Cerebellar nuclear complex (tissue), 1 donor: ENCODE data around the gene GTF2I.
"Not testable (repeated sequence)": the region's sequence is repeated elsewhere in the genome, so short reads cannot be mapped to it uniquely, and the experiment has no call there.

ENCODE experiments used
- DNase-seq, 2 experiments: peaks; one replicate each; lab custom pipeline; 2025; lab: John Stamatoyannopoulos, UW

GTF2I gene

DNA sequence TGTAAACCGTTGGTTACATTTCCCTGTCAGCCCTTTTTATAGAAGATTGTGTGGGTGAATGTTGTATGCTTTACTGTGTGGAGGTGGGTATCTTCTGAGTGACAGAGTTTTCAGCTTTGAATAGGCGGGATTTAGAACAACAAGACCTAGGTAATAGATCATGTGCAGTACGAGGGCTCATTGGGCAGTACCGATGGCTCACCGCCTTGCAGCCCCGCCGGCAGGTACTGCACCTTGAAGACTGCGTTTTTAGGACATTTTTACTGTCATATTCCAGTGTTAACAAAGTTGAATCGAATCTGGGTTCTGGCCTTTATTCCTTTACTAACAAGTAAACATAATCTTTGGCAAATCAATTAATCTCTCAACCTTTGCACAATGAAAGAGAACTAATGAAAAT, 60.4 kb downstream of the GTF2I start:
- DNase-seq, result no peak

DNA sequence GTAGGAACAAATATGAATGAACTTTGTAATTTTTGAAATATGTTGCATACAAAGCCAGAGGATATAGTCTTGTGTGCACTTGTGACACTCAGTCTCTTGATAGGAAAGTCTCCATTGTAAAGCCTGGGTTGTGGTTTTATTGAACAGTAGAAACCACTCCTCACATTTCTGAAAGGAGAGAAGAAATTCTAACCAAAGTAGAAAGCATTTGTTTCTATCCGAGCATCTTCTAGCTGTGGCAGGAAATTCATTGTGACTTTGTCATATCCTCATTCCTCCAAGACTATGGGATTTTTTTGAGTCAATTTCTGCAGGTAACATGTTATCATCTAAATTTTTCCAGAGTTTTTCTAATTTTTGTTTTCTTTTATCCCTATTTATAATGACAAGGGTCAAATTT, 60.8 kb downstream of the GTF2I start:
- DNase-seq, result no peak

DNA sequence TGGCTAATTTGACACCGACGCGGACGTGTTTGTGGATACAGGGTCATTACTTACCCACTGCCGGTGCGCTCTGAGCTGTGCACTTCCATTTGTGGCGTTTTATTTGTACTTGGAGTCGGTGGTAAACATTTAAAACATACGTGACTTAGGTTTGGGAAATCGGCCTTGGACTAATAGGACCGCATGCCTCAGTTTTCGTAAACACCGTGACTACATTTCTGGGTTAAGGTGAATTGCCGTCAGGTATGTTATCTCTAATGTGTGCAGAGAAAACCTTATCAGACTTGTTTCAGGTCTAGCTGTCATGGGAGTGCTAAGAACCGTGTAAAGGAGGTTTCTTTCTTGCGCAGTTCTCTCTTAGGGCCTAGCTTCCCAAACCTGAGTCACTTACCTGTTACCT, 64.6 kb downstream of the GTF2I start:
- DNase-seq, result no peak

DNA sequence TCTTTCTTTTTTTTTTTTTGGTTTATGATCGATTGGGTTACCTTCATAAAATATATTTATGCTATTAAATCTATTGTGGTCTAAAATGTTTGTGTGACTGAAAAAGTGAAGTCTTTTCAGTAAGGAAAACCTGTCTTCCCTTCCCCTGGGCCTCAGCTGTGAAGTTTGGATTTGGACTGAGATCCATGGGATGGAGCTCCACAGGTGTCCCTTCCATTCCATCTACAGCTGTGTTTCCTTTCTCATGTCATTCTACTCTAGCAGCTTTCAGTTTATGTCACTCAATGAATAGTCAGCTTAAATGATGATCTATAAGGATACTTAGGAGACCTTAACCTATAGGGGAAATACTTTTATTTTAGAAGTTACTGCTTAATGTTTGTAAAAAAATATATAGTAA, 68.3 kb downstream of the GTF2I start:
- DNase-seq, result no peak

DNA sequence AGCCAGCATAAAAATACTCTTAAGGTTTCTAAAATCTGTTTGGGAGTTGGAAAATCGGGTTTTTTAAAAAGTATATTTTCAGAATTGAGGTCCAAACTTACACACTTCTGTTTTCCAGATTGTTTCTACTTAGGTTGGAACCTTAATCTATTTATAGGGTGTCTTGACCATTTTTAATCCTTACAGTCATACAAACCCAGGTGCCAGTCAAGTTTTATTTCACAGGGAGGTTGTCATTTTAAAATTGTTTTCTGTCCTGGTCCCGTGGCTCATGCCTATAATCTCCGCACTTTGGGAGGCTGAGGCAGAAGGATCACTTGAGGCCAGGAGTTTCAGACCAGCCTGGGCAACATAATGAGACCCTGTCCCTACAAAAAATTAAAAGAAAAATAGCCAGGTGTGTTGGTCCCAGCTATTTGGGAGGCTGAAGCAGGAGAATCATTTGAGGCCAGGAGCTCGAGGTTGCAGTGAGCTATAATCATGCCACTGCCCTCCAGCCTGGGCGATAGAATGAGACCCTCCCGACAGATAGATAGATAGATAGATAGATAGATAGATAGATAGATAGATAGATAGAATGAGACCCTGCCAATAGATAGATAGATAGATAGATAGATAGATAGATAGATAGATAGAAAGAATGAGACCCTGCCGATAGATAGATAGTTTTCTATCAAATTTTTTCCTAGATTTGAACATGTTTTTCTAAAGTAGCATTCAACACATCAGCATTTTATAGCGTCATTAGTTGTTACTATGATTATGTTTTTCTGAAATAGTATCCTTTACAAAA, 69.0 kb downstream of the GTF2I start:
- no peak for DNase-seq

DNA sequence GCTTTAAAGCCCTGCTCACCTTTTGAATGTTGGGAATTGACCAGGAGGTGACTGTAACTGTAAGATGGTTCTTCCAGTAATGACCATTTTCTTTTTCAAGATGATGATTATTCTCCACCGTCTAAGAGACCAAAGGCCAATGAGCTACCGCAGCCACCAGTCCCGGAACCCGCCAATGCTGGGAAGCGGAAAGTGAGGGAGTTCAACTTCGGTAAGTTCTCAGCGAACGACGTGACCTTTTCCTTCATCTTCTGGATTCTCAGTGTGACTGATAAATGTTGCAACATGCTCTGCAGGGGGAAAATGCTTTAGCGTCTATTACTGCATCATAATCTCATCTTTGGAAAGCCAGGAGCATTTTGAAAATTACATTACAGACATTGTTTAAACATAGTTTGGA, 71.2 kb downstream of the GTF2I start:
- DNase-seq, result not testable (repeated sequence)

DNA sequence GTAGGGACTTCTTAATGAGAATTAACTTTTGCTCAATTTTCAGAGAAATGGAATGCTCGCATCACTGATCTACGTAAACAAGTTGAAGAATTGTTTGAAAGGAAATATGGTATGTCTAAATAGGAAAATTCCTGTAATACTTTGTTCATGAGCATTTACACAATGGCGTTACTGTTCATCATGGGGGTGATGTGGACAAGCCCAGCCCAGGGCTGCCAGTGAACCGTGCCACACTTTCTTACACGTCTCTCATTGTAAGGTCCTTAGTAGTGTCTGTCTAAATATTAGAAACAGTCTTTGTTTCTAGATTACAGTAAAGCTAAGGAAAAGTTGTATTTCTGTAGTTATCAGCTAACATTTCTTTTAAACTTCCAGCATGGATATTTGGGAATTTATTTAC, 72.7 kb downstream of the GTF2I start:
- not testable (repeated sequence) for DNase-seq

DNA sequence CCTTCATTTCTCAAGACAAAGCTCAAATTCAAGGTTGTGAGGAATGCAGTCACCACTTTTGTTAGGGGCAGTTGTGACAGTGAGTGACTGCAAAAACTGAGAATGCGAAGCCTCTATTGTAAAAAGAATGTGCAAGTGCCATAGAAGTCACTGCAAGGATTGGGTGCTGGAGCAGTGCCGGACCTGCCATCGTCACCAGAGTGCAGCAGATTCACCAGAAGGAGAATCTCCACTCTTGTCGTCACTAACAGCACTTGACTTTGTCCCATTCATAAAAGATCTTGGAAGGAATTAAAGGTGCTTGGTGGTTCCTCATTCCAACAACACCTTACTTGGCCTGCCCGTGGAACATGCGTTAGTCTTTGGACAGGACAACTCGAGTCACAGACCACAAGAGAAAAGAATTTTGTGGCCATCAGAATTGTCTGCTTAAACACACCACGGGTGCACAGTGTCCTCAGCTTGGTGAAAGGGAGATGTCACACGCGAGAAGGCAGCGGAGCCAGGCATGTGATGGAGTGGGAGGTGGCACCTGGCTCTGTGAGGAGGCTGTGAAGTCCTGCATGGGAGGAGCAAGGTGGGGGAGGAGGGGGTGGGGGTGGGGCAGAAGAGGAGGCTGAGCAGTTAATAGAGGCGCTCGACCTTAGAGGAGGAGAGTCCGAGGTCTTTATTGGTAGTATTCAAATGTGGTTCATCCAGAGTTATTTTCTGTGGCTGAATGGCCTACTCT, 82.6 kb downstream of the GTF2I start:
- not testable (repeated sequence) for DNase-seq

DNA sequence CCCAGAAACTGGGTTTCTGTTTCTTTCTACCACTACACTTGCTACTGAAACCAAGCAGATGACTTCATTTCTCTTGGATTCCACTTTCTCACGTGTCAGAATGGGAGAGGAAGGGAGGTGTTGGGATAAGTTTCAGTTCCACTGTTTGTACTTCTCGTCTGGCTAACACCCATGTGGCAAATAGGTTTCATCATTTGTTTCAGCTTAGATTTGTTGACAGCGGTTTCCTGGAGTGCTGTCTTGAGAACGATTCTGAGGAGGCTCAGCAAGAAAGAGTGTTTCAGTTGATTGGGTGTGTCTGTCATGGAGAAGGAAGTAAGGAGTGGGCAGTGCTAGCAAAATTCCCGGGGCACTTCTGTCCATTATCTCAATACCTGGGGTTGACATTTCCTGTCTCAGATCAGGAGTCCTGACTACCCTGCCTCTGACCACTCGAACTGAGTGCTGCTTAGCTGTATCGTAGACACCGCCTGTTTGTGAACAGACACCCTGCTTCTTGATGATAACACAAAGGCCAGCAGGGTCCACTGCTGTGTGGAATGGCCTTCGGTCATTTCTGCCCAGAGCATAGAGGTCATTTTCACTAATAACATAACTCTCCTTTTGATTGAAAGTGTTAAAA, 86.5 kb downstream of the GTF2I start:
- not testable (repeated sequence) for DNase-seq

DNA sequence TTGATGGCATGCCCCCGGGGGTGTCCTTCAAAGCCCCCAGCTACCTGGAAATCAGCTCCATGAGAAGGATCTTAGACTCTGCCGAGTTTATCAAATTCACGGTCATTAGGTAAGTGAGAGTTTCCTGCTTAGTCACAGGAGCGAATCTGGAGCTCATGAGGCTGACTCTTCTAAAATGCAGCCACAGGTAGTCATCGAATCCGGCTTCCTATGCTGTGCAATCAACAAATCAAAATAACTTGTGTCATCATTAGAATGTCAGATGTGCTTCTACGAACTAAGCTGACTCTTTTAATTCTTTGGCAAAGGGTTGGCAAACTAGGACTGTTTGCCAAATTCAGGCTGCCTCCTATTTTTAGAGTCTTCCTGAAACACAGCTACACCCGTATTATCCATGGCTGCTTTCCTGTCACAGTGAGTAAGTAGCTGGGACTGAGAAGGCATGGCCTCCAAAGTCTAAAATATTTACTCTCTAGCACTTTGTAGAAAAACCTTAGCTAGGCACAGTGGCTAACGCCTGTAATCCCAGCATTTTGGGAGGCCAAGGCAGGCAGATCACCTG, 96.5 kb downstream of the GTF2I start:
- DNase-seq, result not testable (repeated sequence)

DNA sequence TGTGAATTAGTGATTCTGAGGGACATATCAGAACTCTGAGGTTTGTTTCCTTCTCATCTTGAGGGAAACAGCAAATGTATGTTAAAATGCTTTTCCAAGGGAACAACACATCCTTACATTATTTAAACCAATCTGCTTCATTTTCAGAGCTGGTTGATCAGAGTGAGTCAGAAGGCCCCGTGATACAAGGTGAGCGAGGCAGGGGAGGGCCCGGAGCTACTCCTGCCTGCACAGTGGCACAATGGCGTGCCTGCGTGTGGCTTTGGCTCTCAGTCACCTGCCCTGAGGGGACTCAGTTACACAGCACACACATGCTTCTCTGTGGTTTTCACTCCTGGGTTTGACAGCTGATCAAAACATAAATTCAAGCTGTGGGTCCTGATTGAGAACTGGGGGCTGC, 99.2 kb downstream of the GTF2I start:
- not testable (repeated sequence) for DNase-seq

DNA sequence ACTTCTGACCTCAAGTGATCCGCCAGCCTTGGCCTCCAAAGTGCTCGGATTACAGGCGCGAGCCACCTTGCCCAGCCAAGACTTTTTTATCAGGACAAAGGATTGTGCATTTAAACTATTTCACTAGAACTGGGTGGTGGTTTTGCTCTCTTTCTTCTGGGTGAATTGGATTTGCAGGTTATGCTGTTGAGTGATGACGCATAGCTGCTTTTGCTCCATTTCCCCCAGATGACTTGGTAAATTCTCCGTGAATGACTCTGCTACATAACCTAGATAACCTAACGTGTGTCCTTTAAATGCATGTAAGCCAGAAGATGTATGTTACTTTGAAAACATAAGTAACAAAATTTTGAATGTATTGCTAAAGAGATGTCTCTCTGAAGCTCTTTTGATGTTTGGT, 100.8 kb downstream of the GTF2I start:
- DNase-seq, result not testable (repeated sequence)

DNA sequence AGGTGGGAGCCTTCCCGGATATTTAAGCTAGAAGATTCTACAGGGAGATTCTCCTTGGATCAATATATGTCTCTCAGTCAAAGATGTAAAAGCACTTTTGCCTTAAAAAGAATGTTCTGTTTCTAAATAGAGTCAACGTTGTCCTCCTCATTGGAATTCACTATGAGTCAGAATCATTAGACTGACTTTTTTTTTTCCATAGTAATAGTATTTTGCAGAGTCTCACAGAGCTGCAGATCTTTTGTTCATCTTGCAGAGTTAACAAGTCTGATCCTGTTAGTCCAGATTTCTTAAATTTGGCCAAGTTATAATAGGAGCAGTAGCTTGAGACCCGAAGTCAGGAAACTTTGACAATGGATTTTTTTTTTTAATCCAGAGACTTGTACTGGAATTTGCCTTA, 101.5 kb downstream of the GTF2I start:
- DNase-seq, result not testable (repeated sequence)

DNA sequence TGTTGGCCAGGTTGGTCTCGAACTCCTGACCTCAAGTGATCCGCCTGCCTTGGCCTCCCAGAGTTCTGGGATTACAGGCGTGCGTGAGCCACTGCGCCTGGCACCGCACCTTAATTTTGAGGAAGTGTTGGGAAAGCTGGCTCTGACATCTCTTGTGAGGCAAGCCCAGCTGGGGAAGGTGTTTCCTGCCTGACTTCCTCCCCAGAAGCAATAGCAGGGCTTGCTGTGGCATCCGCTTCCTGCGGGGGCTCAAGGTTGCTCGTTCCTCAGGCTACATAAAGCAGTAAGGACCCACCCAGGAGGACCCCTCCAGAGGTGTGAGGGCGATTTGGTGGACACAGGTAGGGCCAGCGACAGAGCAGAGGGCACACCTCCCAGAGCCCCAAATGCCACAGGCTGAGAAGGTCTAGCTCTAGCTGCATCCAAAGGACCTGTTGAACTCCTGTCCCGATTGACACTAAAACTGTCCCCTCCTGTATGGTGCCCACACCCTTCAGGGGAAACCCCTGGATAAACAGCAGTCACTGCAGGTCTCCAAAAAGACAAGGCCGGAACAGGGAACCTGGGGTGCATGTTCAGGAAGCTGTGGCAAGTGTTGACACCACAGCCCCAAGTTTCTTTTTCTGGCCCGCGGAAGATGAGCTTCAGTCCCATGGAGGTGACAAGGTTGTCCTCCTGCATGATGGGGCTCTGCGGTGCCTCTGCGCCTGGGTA, 107.8 kb downstream of the GTF2I start:
- not testable (repeated sequence) for DNase-seq

DNA sequence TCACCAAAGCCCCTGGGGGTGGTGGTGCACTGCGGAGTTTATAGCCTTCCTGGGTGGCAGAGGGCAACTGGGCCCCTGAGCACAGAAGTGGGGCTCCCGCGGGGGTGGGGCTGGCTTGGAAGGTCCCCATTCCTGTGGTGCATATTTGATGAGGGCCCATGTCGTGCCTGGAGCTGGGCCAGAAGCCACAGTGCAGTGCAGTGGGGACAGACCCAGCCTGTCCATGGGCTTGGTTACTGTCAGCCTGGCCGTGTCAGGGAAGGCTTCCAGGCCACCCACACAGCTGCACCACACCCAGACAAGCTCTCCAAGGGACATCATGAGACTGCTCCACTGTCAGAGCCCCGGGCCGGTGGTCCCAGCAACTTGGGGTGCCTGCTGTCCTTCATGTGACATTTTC, 109.0 kb downstream of the GTF2I start:
- DNase-seq, result not testable (repeated sequence)

DNA sequence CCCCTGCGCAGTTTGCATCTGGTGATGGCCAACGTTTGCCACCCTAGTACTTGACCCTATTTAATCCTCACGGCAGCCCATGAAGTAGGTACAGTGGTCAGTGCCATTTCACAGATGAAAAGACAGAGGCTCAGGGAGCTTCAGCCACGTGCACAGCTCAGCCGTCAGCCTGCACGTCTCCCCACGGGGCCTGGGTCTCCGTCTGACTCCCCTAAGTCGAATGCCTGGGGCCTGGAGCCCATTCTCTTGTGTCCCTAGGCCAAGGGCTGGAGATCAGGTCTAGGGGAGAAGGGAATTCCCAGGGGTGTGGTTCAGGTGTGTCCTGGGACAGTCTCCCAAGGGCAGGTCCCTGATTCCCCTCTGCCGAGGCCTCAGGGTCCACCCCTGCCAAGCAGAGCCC, 109.5 kb downstream of the GTF2I start:
- DNase-seq, result not testable (repeated sequence)

DNA sequence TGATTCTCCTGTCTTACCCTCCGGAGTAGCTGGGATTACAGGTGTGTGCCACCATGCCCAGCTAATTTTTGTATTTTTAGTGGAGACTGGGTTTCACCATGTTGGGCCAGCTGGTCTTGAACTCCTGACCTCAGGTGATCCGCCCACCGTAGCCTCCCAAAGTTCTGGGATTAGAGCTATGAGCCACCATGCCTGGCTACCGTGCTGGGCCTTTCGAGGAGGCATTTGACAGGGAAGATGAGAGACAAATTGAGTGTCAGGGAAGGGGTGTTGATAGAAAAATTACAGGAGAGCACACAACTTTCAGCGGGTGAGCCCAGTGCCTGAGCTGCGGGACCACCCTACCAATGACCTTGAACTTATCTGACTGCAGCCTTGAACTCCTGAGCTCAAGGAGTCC, 112.5 kb downstream of the GTF2I start:
- not testable (repeated sequence) for DNase-seq

DNA sequence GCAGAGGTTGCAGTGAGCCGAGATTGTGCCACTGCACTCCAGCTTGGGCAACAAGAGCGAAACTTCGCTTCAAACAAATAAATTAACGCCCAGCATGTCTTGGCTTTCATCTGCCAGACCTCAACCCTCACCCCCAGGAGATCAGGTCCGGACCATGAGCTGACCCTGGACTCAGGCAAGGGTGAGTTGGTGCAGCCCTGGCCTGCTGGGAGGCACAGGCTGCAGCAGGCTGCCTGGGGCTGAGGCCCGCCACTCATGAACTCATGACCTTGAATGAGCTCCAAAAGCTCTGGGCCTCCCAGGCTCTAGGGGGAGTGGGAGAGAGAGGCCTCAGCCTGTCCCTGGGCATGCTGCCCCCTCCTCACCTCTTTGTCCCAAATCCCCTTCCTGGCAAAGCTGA, 114.6 kb downstream of the GTF2I start:
- DNase-seq, result not testable (repeated sequence)

DNA sequence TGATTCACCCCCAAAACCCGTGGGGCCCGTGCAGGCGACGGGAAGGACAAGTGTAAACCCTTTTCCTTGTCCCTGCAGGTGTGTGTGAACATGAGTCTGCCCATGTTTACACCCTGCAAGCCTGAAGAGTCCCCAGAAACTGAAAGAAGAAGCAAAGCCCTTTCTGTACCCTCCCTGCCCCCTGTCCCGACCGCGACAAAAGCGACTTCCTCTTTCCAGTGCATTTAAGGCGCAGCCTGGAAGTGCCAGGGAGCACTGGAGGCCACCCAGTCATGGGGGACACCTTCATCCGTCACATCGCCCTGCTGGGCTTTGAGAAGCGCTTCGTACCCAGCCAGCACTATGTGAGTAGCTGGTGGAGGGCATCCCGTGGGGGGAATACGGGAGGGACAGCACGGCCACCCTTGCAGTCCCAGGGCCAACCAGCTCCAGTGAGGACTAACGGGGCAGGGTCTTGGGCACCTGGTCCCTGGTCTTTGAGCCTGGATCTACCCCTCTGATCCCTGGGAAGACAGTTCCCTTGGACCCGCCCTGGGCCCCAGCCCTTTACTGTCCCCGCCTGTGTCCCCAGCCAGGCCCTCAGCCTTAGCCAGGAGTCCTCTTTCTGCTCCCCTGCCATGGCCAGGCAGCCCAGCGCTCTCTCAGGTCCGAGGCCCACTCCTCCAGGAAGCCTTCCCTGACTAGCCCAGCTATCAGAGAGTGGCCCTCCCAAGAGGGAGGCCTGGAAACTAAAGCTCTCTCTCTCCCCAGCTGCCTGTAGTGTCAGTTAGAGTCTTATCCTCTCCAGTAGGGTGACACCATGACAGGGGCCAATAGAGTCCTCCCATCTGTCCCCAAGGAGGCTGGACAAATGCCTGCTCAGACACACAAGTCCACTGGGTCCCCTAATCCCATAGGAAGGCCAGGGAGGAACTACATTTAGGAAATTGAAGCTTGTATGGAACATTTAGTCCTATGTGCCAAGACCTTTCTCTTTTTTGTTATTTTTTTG, 116.5 kb downstream of the GTF2I start, which contains the start of gene NCF1:
TSS of gene NCF1 (plus strand) at position 252 of the 991 bp plus-strand sequence. CDS start at position 273, 21 bp downstream.
- not testable (repeated sequence) for DNase-seq

DNA sequence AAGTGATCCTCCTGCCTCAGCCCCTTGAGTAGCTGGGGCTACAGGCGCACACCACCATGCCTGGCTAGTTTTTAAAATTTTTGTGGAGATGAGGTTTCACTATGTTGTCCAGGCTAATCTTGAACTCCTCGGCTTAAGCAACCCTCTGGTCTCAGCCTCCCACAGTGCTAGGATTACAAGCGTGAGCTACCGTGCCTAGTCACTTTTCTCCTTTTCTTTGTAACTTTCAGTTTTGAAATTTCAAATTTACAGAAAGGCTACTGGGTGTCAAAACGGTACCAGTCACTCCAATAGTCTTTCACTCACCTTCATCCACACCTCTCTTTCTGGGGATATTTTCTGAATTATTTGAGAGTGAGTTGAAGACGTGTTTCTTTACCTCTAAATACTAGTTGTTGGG, 117.6 kb downstream of the GTF2I start:
- not testable (repeated sequence) for DNase-seq
